HEK293 (cell line): ENCODE measurements around the gene PYCR2.

Experiments
- CTCF ChIA-PET: fragments of 350-600 bp; formaldehyde crosslinking; extraction: SDS; loops from one replicate; lab custom pipeline; 2021; ENCODE audit warnings: antibody characterized with exemption; lab: Yijun Ruan, JAX
- POLR2A ChIA-PET: fragments of 300-600 bp; formaldehyde crosslinking; extraction: SDS; loops from one replicate; lab custom pipeline; 2020; ENCODE audit warnings: antibody characterized with exemption, inconsistent platforms; lab: Yijun Ruan, JAX
- H3K27ac ChIP-seq: fragments of 200-500 bp; sonication (Bioruptor generic); 2 replicates; pipeline ENCODE4 v1.5.1; 2014; ENCODE audit warnings: low read depth, low read length, control low read depth, inconsistent platforms; ENCODE audit errors: extremely low read depth
- H3K36me3 ChIP-seq, 2 experiments: fragments of 200-500 bp in 1 of 2; sonication (Bioruptor generic) in 1 of 2; 1 replicate in 1 of 2; 2 replicates in 1 of 2; pipeline ENCODE4 v1.5.1; 2014 to 2017; ENCODE audit warnings: inconsistent platforms in 2 of 2, low read length in 2 of 2; ENCODE audit not compliant: control insufficient read depth in 2 of 2, insufficient read depth in 1 of 2
- H3K4me1 ChIP-seq: fragments of 200-500 bp; sonication (Bioruptor generic); 2 replicates; pipeline ENCODE4 v1.5.1; 2014; ENCODE audit warnings: mild to moderate bottlenecking, low read length, inconsistent platforms; ENCODE audit not compliant: control insufficient read depth, insufficient read depth
- H3K4me3 ChIP-seq: 2 replicates; pipeline ENCODE4 v1.5.1; 2011; ENCODE audit warnings: low read depth, mild to moderate bottlenecking, control low read depth, low read length, moderate library complexity
- H3K9me3 ChIP-seq: fragments of 200-500 bp; sonication (Bioruptor generic); 2 replicates; pipeline ENCODE4 v1.5.1; 2014; ENCODE audit warnings: low read depth, low read length, inconsistent platforms; ENCODE audit not compliant: control insufficient read depth, insufficient read depth
- BCL11B ChIP-seq: fragments of 450-650 bp; formaldehyde crosslinking; IDR thresholded peaks from 2 replicates; pipeline ENCODE4 v1.5.1; 2016; ENCODE audit warnings: low read depth, missing biosample characterization, missing genetic modification characterization
- GLIS2 ChIP-seq: fragments of 450-650 bp; formaldehyde crosslinking; IDR thresholded peaks from 2 replicates; pipeline ENCODE4 v1.5.1; 2016; ENCODE audit warnings: missing biosample characterization, missing genetic modification characterization
- PRDM10 ChIP-seq: fragments of 450-650 bp; formaldehyde crosslinking; IDR thresholded peaks from 2 replicates; pipeline ENCODE4 v1.5.1; 2016; ENCODE audit warnings: missing biosample characterization, missing genetic modification characterization
- SCRT2 ChIP-seq: fragments of 450-650 bp; formaldehyde crosslinking; IDR thresholded peaks from 2 replicates; pipeline ENCODE4 v1.5.1; 2016; ENCODE audit warnings: missing biosample characterization, missing genetic modification characterization
- WT1 ChIP-seq: fragments of 450-650 bp; formaldehyde crosslinking; IDR thresholded peaks from 2 replicates; pipeline ENCODE4 v1.5.1; 2016; ENCODE audit warnings: missing biosample characterization, missing genetic modification characterization
- YY2 ChIP-seq: fragments of 450-650 bp; formaldehyde crosslinking; IDR thresholded peaks from 2 replicates; pipeline ENCODE4 v1.5.1; 2016; ENCODE audit warnings: missing biosample characterization, missing genetic modification characterization
- ZBTB6 ChIP-seq: fragments of 450-650 bp; formaldehyde crosslinking; IDR thresholded peaks from 2 replicates; pipeline ENCODE4 v1.5.1; 2017; ENCODE audit warnings: missing biosample characterization, missing genetic modification characterization
- ZBTB7A ChIP-seq: fragments of 450-650 bp; formaldehyde crosslinking; IDR thresholded peaks from 2 replicates; pipeline ENCODE4 v1.5.1; 2016; ENCODE audit warnings: low read depth, missing biosample characterization, missing genetic modification characterization
- ZFP69B ChIP-seq: fragments of 450-650 bp; formaldehyde crosslinking; IDR thresholded peaks from 2 replicates; pipeline ENCODE4 v1.5.1; 2016; ENCODE audit warnings: missing biosample characterization, missing genetic modification characterization
- ZNF10 ChIP-seq: fragments of 450-650 bp; formaldehyde crosslinking; IDR thresholded peaks from 2 replicates; pipeline ENCODE4 v1.5.1; 2017; ENCODE audit warnings: missing biosample characterization, missing genetic modification characterization
- ZNF121 ChIP-seq: fragments of 450-650 bp; formaldehyde crosslinking; IDR thresholded peaks from 2 replicates; pipeline ENCODE4 v1.5.1; 2016; ENCODE audit warnings: missing biosample characterization, missing genetic modification characterization
- ZNF211 ChIP-seq: fragments of 450-650 bp; formaldehyde crosslinking; IDR thresholded peaks from 2 replicates; pipeline ENCODE4 v1.5.1; 2016; ENCODE audit warnings: low read depth, missing biosample characterization, missing genetic modification characterization
- ZNF26 ChIP-seq: fragments of 450-650 bp; formaldehyde crosslinking; IDR thresholded peaks from 2 replicates; pipeline ENCODE4 v1.5.1; 2016; ENCODE audit warnings: missing biosample characterization, missing genetic modification characterization
- ZNF362 ChIP-seq: fragments of 450-650 bp; formaldehyde crosslinking; IDR thresholded peaks from 2 replicates; pipeline ENCODE4 v1.5.1; 2016; ENCODE audit warnings: missing biosample characterization, missing genetic modification characterization
- ZNF548 ChIP-seq: fragments of 450-650 bp; formaldehyde crosslinking; IDR thresholded peaks from 2 replicates; pipeline ENCODE4 v1.5.1; 2016; ENCODE audit warnings: missing biosample characterization, missing genetic modification characterization
- ZNF701 ChIP-seq: fragments of 450-650 bp; formaldehyde crosslinking; IDR thresholded peaks from 2 replicates; pipeline ENCODE4 v1.5.1; 2016; ENCODE audit warnings: missing biosample characterization, missing genetic modification characterization
- ZNF707 ChIP-seq: fragments of 450-650 bp; formaldehyde crosslinking; IDR thresholded peaks from 2 replicates; pipeline ENCODE4 v1.5.1; 2016; ENCODE audit warnings: missing biosample characterization, missing genetic modification characterization
- ZNF785 ChIP-seq: fragments of 450-650 bp; formaldehyde crosslinking; IDR thresholded peaks from 2 replicates; pipeline ENCODE4 v1.5.1; 2016; ENCODE audit warnings: missing biosample characterization, missing genetic modification characterization
- ZNF837 ChIP-seq: fragments of 450-650 bp; formaldehyde crosslinking; IDR thresholded peaks from 2 replicates; pipeline ENCODE4 v1.5.1; 2016; ENCODE audit warnings: missing biosample characterization, missing genetic modification characterization

PYCR2 gene

GRCh38 chr1:225942574-225942973 is 18.5 kb upstream of the PYCR2 start (continued):
- TF ChIP-seq ZNF26 (tag by site-specific recombination) (no peak), ZNF785 (tag by site-specific recombination) (no peak), ZNF701 (tag by site-specific recombination) (no peak), ZNF548 (tag by site-specific recombination) (no peak), ZNF362 (no peak), ZNF707 (tag by site-specific recombination) (no peak)

GRCh38 chr1:225941942-225942222 is 17.8 kb upstream of the PYCR2 start:
- H3K36me3 ChIP-seq = no peaks in the 10 kb centered on the region
- CTCF ChIA-PET = interaction anchor here (0.7 to 3.1 kb wide), 2 partner anchors 20 to 487 kb away, joined by 3 to 18 read pairs; no protein-coding TSS in a partner anchor
- H3K4me1 ChIP-seq = no peaks in the 10 kb centered on the region
- no peak overlapping the region for H3K27ac ChIP-seq
- TF ChIP-seq GLIS2 (tag by site-specific recombination) = peak; percentile 32; the same call in 1 of the 2 replicates
- TF ChIP-seq ZBTB6 = no peak
- TF ChIP-seq PRDM10 (tag by site-specific recombination) = peak; percentile 57
- TF ChIP-seq SCRT2 (tag by site-specific recombination) = peak; percentile 59; the same call in 1 of the 2 replicates
- TF ChIP-seq BCL11B (tag by site-specific recombination) = no peak
- TF ChIP-seq, all 188 proteins: peak for 3
- no peaks in the 10 kb centered on the region for H3K9me3 ChIP-seq
- H3K4me3 ChIP-seq = no peak overlapping the region
- POLR2A ChIA-PET = interaction anchor here (2.2 kb wide), 1 partner anchor 19 kb away, joined by 13 read pairs; the partner anchor contains the start of gene PYCR2

GRCh38 chr1:225941187-225941941 is 17.3 kb upstream of the PYCR2 start, which contains the start of gene LEFTY2:
Gene LEFTY2 (minus strand): TSS chr1:225941220. CDS start chr1:225941140, 80 bp downstream.
- TF ChIP-seq ZNF211 (tag by site-specific recombination) = no peak
- TF ChIP-seq YY2 (tag by site-specific recombination) = no peak
- TF ChIP-seq ZFP69B = no peak
- TF ChIP-seq ZNF10 (tag by site-specific recombination) = no peak
- peak; percentile 26; the same call in 1 of the 2 replicates for TF ChIP-seq WT1
- TF ChIP-seq ZNF837 (tag by site-specific recombination) = no peak
- 0 out of 2 replicates have a peak, but pooled peaks have one; percentile 17 for TF ChIP-seq ZBTB7A
- TF ChIP-seq ZNF121 (tag by site-specific recombination) = no peak
- ChIA-PET CTCF (interaction anchor here (0.7 to 3.1 kb wide), 2 partner anchors 20 to 486 kb away, joined by 3 to 18 read pairs; no protein-coding TSS in a partner anchor), POLR2A (interaction anchor here (0.7 to 2.2 kb wide), 2 partner anchors 9 to 18 kb away, joined by 4 to 13 read pairs; partner anchors contain the start of gene PYCR2)
- no peaks in the 10 kb centered on the region for H3K4me1 ChIP-seq
- no peaks in the 10 kb centered on the region for H3K36me3 ChIP-seq
- no peak within 1 kb of the TSS for H3K4me3 ChIP-seq
- H3K27ac ChIP-seq = no peak within 1 kb of the TSS
- no peaks in the 10 kb centered on the region for H3K9me3 ChIP-seq
